ENCODE data around the gene MT1G. TPM values are rescaled to one million over a fixed set of nuclear protein-coding genes. Genes with fewer than 3 reads are reported as not detected.

MT1G gene
- total and polyA plus RNA-seq, 4 donors = 5.3 to 118 (median 31.5) TPM

DNA sequence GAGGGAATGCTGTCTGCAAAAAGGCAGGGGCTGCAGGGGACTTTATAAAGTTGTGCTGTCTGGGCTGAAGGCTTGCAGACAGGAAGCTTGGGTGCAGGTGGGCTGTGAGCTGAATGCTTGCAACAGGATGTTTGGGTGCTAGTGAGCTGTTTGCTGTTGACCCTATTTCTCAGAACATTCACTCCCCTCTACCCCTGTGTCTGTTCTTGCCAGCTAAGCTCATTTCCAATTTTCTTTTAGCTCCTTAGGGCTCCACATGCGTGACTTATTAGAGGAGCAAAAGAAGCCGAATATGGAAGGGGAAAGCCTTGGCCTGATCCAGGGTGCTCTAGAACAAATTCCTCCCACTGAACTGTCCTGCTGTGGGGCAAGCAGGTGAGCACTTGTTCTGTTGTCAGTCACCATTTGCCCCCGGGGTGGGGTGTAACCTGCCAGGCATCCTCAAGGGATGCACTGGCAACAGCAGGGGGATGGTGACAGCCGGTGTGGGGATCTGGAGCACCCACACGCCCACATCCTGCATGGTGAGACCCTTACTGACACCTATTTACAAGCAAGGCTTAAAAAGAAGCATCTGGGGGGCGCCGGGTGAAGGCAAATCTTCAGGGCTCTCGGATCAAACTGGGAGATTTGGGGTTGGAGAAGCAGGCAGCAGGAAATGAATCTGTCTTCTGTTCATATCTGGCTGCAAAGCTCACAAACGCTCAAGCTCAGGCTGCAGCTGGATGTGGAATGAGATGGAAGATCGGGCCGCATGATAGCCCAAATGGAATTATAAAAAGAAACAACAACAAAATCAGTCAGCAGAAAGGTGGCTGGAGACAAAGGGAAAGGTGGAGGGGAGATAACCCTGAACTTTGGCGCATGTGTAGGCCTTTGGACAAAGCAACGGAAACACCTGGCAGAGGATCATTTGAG lies 40.9 kb upstream of the MT1G start:
- DNase-seq (no peak), ATAC-seq (ENCODE audit: low FRiP score) (no peak)
- Histone ChIP-seq H3K27ac (ENCODE audit: low read depth in 1 of 2, low read length in 2 of 2) (no peak overlapping the region), H3K9me3 (ENCODE audit: control insufficient read depth, low read length) (no peaks in the 10 kb centered on the region), H3K4me1 (ENCODE audit: control insufficient read depth in 1 of 2, insufficient read depth in 2 of 2, low read length in 2 of 2) (no peaks in the 10 kb centered on the region), H3K36me3 (ENCODE audit: control insufficient read depth in 1 of 2, insufficient read depth in 2 of 2, low read length in 1 of 2) (no peaks in the 10 kb centered on the region), H3K4me3 (ENCODE audit: low read length in 2 of 2) (no peak overlapping the region), H3K27me3 (ENCODE audit: control insufficient read depth in 1 of 2, insufficient read depth in 2 of 2, low read length in 1 of 2) (no peaks in the 10 kb centered on the region)
- intact Hi-C loops (cut with DNase I) = no loop called here
- 75% methylated on average over 13 of the region's 13 CpGs for WGBS, 2 donors

DNA sequence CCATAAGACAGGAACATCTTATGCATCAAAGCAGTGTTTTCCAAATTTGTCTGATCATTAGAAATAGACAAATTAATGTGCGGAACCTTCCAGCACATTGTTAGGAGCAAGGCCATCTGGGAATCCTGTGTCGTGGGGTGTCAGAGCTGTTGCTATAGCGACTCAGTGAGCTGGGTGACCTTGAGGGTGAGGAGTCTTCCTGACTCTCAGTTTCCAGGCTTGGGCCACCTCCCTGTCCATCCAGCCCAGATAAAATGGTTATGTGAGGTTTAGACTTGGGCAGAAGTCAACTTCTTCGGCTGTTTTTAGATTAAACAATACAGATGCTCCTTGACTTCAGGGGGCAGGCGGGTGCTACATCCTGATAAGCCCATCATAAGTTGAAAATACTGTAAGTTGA lies 35.0 kb upstream of the MT1G start:
- H3K4me3 ChIP-seq (ENCODE audit: low read length in 2 of 2) = no peak overlapping the region
- intact Hi-C loops (cut with DNase I) = loop anchor here (2.0 to 5.0 kb wide), 6 partner anchors 28 to 196 kb away; no protein-coding TSS in a partner anchor
- WGBS, 2 donors = 91 to 93% methylated on average over 5 of the region's 5 CpGs
- ATAC-seq (ENCODE audit: low FRiP score) = no peak
- H3K27ac ChIP-seq (ENCODE audit: low read depth in 1 of 2, low read length in 2 of 2) = no peak overlapping the region
- H3K9me3 ChIP-seq (ENCODE audit: control insufficient read depth, low read length) = peaks cover under 1% of the 10 kb centered on the region
- H3K27me3 ChIP-seq (ENCODE audit: control insufficient read depth in 1 of 2, insufficient read depth in 2 of 2, low read length in 1 of 2) = no peaks in the 10 kb centered on the region
- H3K4me1 ChIP-seq (ENCODE audit: control insufficient read depth in 1 of 2, insufficient read depth in 2 of 2, low read length in 2 of 2) = no peaks in the 10 kb centered on the region
- DNase-seq = no peak
- H3K36me3 ChIP-seq (ENCODE audit: control insufficient read depth in 1 of 2, insufficient read depth in 2 of 2, low read length in 1 of 2) = no peaks in the 10 kb centered on the region

DNA sequence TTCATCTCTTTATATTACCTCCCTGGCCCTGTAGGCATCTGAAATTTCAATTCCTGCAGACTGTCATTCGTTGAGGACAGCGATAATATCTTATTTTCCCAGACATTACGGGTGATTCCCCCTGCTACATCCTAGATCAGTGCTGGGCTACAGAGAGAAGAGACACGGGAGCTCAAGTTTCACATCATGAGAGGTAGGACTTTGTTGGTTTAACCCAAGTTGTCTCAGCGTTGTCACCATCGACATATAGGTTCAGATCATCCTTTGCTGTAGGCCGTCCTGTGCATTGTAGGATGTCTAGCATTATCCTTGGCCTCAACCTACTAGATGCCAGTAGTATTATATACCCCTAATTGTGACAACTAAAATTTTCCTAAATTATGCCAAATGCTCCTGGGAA lies 33.7 kb upstream of the MT1G start:
- no peak overlapping the region for H3K27ac ChIP-seq (ENCODE audit: low read depth in 1 of 2, low read length in 2 of 2)
- H3K4me3 ChIP-seq (ENCODE audit: low read length in 2 of 2) = no peak overlapping the region
- WGBS, 2 donors = 82 to 85% methylated on average over 7 of the region's 7 CpGs
- H3K9me3 ChIP-seq (ENCODE audit: control insufficient read depth, low read length) = peaks cover 3% of the 10 kb centered on the region
- H3K27me3 ChIP-seq (ENCODE audit: control insufficient read depth in 1 of 2, insufficient read depth in 2 of 2, low read length in 1 of 2) = no peaks in the 10 kb centered on the region
- no peak for ATAC-seq (ENCODE audit: low FRiP score)
- no peaks in the 10 kb centered on the region for H3K4me1 ChIP-seq (ENCODE audit: control insufficient read depth in 1 of 2, insufficient read depth in 2 of 2, low read length in 2 of 2)
- no peaks in the 10 kb centered on the region for H3K36me3 ChIP-seq (ENCODE audit: control insufficient read depth in 1 of 2, insufficient read depth in 2 of 2, low read length in 1 of 2)
- DNase-seq = no peak
- intact Hi-C loops (cut with DNase I) = loop anchor here (5.0 kb wide), 4 partner anchors 99 to 194 kb away; no protein-coding TSS in a partner anchor

DNA sequence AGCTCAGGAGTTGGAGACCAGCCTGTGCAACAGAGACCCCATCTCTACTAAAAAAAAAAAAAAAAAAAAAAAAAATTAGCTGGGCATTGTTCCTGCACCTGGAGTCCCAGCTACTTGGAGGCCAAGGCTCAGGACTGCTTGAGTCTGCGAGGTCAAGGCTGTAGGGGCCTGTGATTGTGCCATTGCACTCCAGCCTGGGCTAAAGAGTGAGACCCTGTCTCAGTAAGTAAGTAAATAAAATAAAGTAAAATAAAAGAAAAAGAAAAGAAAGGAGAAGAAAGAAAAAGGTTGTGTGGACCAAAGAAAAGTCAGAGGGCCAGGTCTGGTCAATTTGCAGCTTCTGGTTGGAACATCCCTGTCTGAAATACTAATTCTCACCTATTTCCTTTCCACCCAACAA lies 32.8 kb upstream of the MT1G start:
- no peak for ATAC-seq (ENCODE audit: low FRiP score)
- Histone ChIP-seq H3K36me3 (ENCODE audit: control insufficient read depth in 1 of 2, insufficient read depth in 2 of 2, low read length in 1 of 2) (no peaks in the 10 kb centered on the region), H3K4me1 (ENCODE audit: control insufficient read depth in 1 of 2, insufficient read depth in 2 of 2, low read length in 2 of 2) (no peaks in the 10 kb centered on the region), H3K27ac (ENCODE audit: low read depth in 1 of 2, low read length in 2 of 2) (no peak overlapping the region), H3K27me3 (ENCODE audit: control insufficient read depth in 1 of 2, insufficient read depth in 2 of 2, low read length in 1 of 2) (no peaks in the 10 kb centered on the region), H3K4me3 (ENCODE audit: low read length in 2 of 2) (no peak overlapping the region), H3K9me3 (ENCODE audit: control insufficient read depth, low read length) (peaks cover 3% of the 10 kb centered on the region)
- 89 to 99% methylated on average over 1 of the region's 1 CpG for WGBS, 2 donors
- intact Hi-C loops (cut with DNase I) = loop anchor here (5.0 kb wide), 4 partner anchors 98 to 193 kb away; no protein-coding TSS in a partner anchor
- DNase-seq = no peak

DNA sequence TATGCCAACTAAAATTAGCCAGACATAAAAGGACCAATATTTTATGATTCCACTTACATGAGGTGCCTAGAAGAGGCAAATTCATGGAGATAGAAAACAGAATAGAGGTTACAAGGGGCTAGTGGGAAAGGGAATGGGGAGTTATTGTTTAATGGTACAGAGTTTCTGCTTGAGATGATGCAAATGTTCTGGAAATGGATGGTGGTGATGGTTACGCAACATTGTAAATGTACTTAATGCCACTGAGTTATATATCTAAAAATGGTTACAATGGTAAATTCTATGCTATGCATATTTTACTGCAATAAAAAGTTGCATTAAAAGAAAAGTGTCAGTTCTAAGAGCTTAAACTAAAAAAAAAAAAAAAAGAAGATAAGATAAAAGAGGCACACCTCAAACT lies 32.3 kb upstream of the MT1G start:
- H3K9me3 ChIP-seq (ENCODE audit: control insufficient read depth, low read length) = peaks cover 3% of the 10 kb centered on the region
- no peak for DNase-seq
- H3K27me3 ChIP-seq (ENCODE audit: control insufficient read depth in 1 of 2, insufficient read depth in 2 of 2, low read length in 1 of 2) = no peaks in the 10 kb centered on the region
- intact Hi-C loops (cut with DNase I) = loop anchor here (5.0 kb wide), 4 partner anchors 98 to 193 kb away; no protein-coding TSS in a partner anchor
- H3K27ac ChIP-seq (ENCODE audit: low read depth in 1 of 2, low read length in 2 of 2) = no peak overlapping the region
- H3K4me1 ChIP-seq (ENCODE audit: control insufficient read depth in 1 of 2, insufficient read depth in 2 of 2, low read length in 2 of 2) = no peaks in the 10 kb centered on the region
- no peak overlapping the region for H3K4me3 ChIP-seq (ENCODE audit: low read length in 2 of 2)
- no peaks in the 10 kb centered on the region for H3K36me3 ChIP-seq (ENCODE audit: control insufficient read depth in 1 of 2, insufficient read depth in 2 of 2, low read length in 1 of 2)
- ATAC-seq (ENCODE audit: low FRiP score) = no peak
- 3 to 56% methylated on average over 1 of the region's 1 CpG for WGBS, 2 donors

DNA sequence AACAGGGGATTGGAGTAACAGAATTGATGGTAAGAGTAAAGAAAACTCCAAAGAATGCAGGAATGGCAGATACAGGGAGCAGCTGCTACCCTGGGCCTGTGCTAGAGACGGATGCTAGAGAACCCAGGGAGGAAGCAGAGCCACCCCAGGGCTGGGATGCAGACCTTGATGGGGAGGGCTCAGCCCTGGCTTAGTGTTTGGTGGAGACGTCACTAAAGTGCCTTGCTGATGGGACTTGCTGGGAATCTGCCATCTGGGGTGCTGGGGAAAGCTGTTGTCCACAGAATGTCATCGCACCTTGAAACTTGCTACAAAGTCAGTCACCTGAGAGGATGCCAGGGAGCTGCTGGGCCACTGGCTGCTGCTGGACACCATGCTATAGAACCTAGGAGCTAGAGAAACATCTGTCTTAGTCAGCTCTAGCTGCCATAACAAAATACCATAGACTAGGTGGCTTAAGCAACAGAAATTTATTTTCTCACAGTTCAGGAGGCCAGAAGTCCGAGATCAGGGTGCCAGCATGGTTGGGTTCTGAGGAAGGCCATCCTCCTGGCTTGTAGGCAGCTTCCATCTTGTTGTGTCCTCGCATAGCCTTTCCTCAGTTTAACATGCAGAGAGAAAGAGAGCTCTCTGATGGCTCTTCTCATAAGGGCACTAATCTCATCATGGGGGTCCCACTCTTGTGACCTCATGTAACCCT lies 29.7 kb upstream of the MT1G start:
- intact Hi-C loops (cut with DNase I) = no loop called here
- WGBS, 2 donors = 89 to 93% methylated on average over 5 of the region's 5 CpGs
- no peaks in the 10 kb centered on the region for H3K27me3 ChIP-seq (ENCODE audit: control insufficient read depth in 1 of 2, insufficient read depth in 2 of 2, low read length in 1 of 2)

DNA sequence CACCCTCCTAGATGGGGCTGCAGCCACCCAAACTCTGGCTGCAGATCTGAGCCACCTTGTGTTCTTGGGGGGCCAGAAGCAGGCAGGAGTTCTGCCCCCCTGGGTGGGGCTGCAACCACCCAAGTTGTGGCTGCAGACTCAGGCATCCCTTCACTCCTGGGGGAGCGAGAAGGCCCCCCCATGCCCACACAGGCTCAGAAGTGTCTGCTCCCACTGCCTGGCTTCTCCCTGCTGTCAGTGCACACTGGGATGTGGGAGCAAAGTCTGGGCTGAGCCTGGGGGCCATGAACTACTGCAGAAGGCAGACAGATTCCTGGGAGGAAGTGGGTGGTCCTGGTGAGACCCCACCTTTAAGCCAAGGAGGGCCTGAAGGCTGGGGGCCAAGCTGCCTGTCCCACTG lies 27.4 kb upstream of the MT1G start:
- no peaks in the 10 kb centered on the region for H3K36me3 ChIP-seq (ENCODE audit: control insufficient read depth in 1 of 2, insufficient read depth in 2 of 2, low read length in 1 of 2)
- intact Hi-C loops (cut with DNase I) = no loop called here
- no peak overlapping the region for H3K4me3 ChIP-seq (ENCODE audit: low read length in 2 of 2)
- ATAC-seq (ENCODE audit: low FRiP score) = no peak
- no peak overlapping the region for H3K27ac ChIP-seq (ENCODE audit: low read depth in 1 of 2, low read length in 2 of 2)
- H3K27me3 ChIP-seq (ENCODE audit: control insufficient read depth in 1 of 2, insufficient read depth in 2 of 2, low read length in 1 of 2) = no peaks in the 10 kb centered on the region
- H3K4me1 ChIP-seq (ENCODE audit: control insufficient read depth in 1 of 2, insufficient read depth in 2 of 2, low read length in 2 of 2) = no peaks in the 10 kb centered on the region
- DNase-seq = no peak
- WGBS, 2 donors = 73 to 79% methylated on average over 1 of the region's 1 CpG
- peaks cover 3% of the 10 kb centered on the region for H3K9me3 ChIP-seq (ENCODE audit: control insufficient read depth, low read length)

More for the DNA sequence above, 29.7 kb upstream of the MT1G start:
- ATAC-seq (ENCODE audit: low FRiP score) (no peak), DNase-seq (no peak)
- no peaks in the 10 kb centered on the region for H3K4me1 ChIP-seq (ENCODE audit: control insufficient read depth in 1 of 2, insufficient read depth in 2 of 2, low read length in 2 of 2)
- H3K4me3 ChIP-seq (ENCODE audit: low read length in 2 of 2) = no peak overlapping the region
- peaks cover 3% of the 10 kb centered on the region for H3K9me3 ChIP-seq (ENCODE audit: control insufficient read depth, low read length)
- no peak overlapping the region for H3K27ac ChIP-seq (ENCODE audit: low read depth in 1 of 2, low read length in 2 of 2)
- H3K36me3 ChIP-seq (ENCODE audit: control insufficient read depth in 1 of 2, insufficient read depth in 2 of 2, low read length in 1 of 2) = no peaks in the 10 kb centered on the region

DNA sequence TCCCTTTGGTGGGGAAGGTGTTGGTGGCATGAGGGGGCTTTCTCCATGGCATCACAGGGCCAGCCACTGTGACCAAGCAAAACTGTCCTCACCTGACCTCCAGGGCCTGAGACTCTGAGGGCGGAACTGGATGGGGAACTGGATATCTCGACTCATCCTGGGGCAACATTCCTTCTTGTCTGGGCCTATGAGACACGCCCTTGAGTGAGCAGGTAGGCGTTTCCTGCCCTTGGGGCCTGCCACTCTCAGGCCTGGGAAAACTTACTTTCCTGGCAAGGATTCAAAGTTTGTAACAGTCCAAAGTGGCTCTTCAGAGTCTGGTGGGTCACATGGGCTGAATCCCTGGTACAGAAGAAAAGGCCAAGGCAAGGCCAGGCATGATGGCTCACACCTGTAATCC lies 24.0 kb upstream of the MT1G start:
- intact Hi-C loops (cut with DNase I) = no loop called here
- 71 to 73% methylated on average over 4 of the region's 4 CpGs for WGBS, 2 donors
- DNase-seq = no peak
- ATAC-seq (ENCODE audit: low FRiP score) = no peak
- Histone ChIP-seq H3K27me3 (ENCODE audit: control insufficient read depth in 1 of 2, insufficient read depth in 2 of 2, low read length in 1 of 2) (no peaks in the 10 kb centered on the region), H3K9me3 (ENCODE audit: control insufficient read depth, low read length) (no peaks in the 10 kb centered on the region), H3K4me1 (ENCODE audit: control insufficient read depth in 1 of 2, insufficient read depth in 2 of 2, low read length in 2 of 2) (no peaks in the 10 kb centered on the region), H3K4me3 (ENCODE audit: low read length in 2 of 2) (no peak overlapping the region), H3K27ac (ENCODE audit: low read depth in 1 of 2, low read length in 2 of 2) (no peak overlapping the region), H3K36me3 (ENCODE audit: control insufficient read depth in 1 of 2, insufficient read depth in 2 of 2, low read length in 1 of 2) (no peaks in the 10 kb centered on the region)

Data from aorta (tissue), 5 donors.